ENCODE measurements around the gene ATXN7L1.

DNA sequence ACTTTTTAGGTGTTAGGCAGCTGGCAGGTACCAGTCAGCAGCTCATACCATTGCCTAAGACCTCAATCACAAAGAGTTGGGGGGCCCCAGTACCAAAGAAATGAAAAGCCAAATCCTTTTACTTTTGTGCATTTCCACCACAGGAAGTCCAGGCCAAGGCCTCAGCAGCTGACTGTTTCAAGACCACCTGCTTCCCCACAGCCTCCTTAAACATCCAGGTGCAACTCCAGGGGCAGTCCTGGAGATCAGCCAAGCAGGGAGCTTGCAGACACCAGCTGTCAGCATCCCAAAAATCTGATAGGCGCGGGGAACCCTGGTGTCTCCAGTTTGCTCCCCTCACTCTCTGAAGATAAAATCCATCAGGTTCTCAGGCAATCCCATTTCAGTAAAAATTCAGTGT lies 203.6 kb downstream of the ATXN7L1 start:
- TF ChIP-seq POLR2AphosphoS5 (IDR thresholded peaks at IDR 0.05; ENCODE audit: low read depth, low read length) = no peak
- TF ChIP-seq POLR2A (IDR thresholded peaks at IDR 0.05; ENCODE audit: low read depth, low read length) = no peak
